Measurements from ENCODE around the gene PCED1B. TPM values are rescaled to one million over a fixed set of nuclear protein-coding genes. Genes with fewer than 3 reads are reported as not detected.

Gene PCED1B
- total RNA-seq, 6 donors from 2014 or later: 4.6 to 53.4 (median 11.7) TPM

DNA sequence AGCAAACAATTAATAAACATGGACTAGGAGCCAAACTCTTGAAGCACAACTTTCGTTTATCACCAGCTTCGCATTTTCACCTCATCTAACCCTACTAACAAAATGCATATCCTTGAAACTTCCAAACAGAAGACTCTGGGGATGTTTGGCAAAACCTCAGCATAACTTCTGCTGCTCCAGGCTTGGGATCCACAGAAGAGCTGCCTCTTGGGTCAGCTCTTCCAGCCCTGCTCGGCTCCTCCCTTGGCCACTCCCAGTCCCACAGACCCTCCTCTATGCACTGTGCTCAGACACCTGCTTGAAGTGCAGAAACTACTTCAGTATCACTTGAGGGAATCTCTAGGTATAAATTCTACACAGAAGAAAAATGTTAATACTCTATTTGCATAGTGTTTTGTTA lies 110.3 kb downstream of the PCED1B start:
- Histone ChIP-seq H3K4me1 (peaks cover 27 to 44% (median 30%) of the 10 kb centered on the region in 4 donors), H3K27ac (no peak overlapping the region)
- no peak for DNase-seq

GRCh38 chr12:47190271-47190750 lies 110.9 kb downstream of the PCED1B start:
- ATAC-seq (ENCODE audit: low FRiP score in 2 of 2) (peak in 1 of 2 donors; percentile 25), DNase-seq (no peak)
- Histone ChIP-seq H3K36me3 (no peaks in the 10 kb centered on the region), H3K27me3 (no peaks in the 10 kb centered on the region), H3K9me3 (no peaks in the 10 kb centered on the region), H3K27ac (no peak overlapping the region), H3K4me1 (peaks cover 23 to 44% (median 30%) of the 10 kb centered on the region in 4 donors), H3K4me3 (no peak overlapping the region)
- TF ChIP-seq POLR2A (IDR thresholded peaks at IDR 0.05) (no peak), EP300 (IDR thresholded peaks at IDR 0.05) (no peak), POLR2AphosphoS5 (IDR thresholded peaks at IDR 0.05) (no peak)
- TF ChIP-seq, protein P1, sequence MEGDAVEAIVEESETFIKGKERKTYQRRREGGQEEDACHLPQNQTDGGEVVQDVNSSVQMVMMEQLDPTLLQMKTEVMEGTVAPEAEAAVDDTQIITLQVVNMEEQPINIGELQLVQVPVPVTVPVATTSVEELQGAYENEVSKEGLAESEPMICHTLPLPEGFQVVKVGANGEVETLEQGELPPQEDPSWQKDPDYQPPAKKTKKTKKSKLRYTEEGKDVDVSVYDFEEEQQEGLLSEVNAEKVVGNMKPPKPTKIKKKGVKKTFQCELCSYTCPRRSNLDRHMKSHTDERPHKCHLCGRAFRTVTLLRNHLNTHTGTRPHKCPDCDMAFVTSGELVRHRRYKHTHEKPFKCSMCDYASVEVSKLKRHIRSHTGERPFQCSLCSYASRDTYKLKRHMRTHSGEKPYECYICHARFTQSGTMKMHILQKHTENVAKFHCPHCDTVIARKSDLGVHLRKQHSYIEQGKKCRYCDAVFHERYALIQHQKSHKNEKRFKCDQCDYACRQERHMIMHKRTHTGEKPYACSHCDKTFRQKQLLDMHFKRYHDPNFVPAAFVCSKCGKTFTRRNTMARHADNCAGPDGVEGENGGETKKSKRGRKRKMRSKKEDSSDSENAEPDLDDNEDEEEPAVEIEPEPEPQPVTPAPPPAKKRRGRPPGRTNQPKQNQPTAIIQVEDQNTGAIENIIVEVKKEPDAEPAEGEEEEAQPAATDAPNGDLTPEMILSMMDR (IDR thresholded peaks at IDR 0.05): no peak
- 82 to 92% methylated on average over 3 of the region's 3 CpGs for WGBS, 2 donors

More for the DNA sequence above, 110.3 kb downstream of the PCED1B start:
- no peaks in the 10 kb centered on the region for H3K9me3 ChIP-seq
- H3K36me3 ChIP-seq: no peaks in the 10 kb centered on the region
- 62 to 76% methylated on average over 3 of the region's 3 CpGs for WGBS, 2 donors
- TF ChIP-seq, protein P1 (IDR thresholded peaks at IDR 0.05): no peak
- TF ChIP-seq EP300 (IDR thresholded peaks at IDR 0.05): no peak
- TF ChIP-seq POLR2A (IDR thresholded peaks at IDR 0.05): no peak
- TF ChIP-seq POLR2AphosphoS5 (IDR thresholded peaks at IDR 0.05): no peak
- ATAC-seq (ENCODE audit: low FRiP score in 2 of 2): no peak
- H3K27me3 ChIP-seq: no peaks in the 10 kb centered on the region
- H3K4me3 ChIP-seq: no peak overlapping the region

DNA sequence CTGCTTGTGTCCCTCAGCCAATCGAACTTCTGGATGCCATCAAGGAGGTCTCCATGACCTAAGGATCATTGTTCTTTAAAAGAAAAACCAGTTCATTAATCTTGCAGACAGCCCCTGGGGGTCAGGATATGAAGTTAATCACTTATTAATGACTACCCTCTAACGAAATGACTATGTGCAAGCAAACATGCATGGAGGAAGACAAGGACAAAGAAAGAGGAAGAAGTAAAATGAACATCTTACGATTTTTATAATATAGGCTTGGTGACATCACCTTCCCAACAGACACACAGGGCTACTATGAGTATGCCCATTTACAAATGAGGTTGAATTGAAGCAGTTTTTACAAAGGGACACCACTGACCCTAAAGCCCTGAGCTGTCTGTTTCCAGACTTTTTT lies 111.5 kb downstream of the PCED1B start:
- 52 to 67% methylated on average over 3 of the region's 3 CpGs for WGBS, 2 donors
- Histone ChIP-seq H3K36me3 (no peaks in the 10 kb centered on the region), H3K9me3 (no peaks in the 10 kb centered on the region), H3K4me3 (no peak overlapping the region), H3K27me3 (no peaks in the 10 kb centered on the region), H3K4me1 (peaks cover 22 to 44% (median 30%) of the 10 kb centered on the region in 4 donors), H3K27ac (no peak overlapping the region)
- DNase-seq (no peak), ATAC-seq (ENCODE audit: low FRiP score in 2 of 2) (peak in 1 of 2 donors; percentile 32)
- TF ChIP-seq, protein P1 (IDR thresholded peaks at IDR 0.05): no peak
- TF ChIP-seq POLR2A (IDR thresholded peaks at IDR 0.05) (no peak), EP300 (IDR thresholded peaks at IDR 0.05) (no peak), POLR2AphosphoS5 (IDR thresholded peaks at IDR 0.05) (no peak)

GRCh38 chr12:47192051-47192450 lies 112.6 kb downstream of the PCED1B start:
- H3K4me3 ChIP-seq: no peak overlapping the region
- TF ChIP-seq POLR2A (IDR thresholded peaks at IDR 0.05) (no peak), EP300 (IDR thresholded peaks at IDR 0.05) (no peak), POLR2AphosphoS5 (IDR thresholded peaks at IDR 0.05) (no peak)
- TF ChIP-seq, protein P1 (IDR thresholded peaks at IDR 0.05): no peak
- H3K9me3 ChIP-seq: no peaks in the 10 kb centered on the region
- no peaks in the 10 kb centered on the region for H3K27me3 ChIP-seq
- peak overlapping the region in 1 of 4 donors; percentile 13 for H3K27ac ChIP-seq
- 72 to 79% methylated on average over 4 of the region's 4 CpGs for WGBS, 2 donors
- H3K36me3 ChIP-seq: no peaks in the 10 kb centered on the region
- DNase-seq (no peak), ATAC-seq (ENCODE audit: low FRiP score in 2 of 2) (no peak)
- H3K4me1 ChIP-seq: peaks cover 22 to 44% (median 30%) of the 10 kb centered on the region in 4 donors

GRCh38 chr12:47193066-47193465 lies 113.6 kb downstream of the PCED1B start:
- H3K4me1 ChIP-seq: peaks cover 22 to 44% (median 30%) of the 10 kb centered on the region in 4 donors
- WGBS, 2 donors: 56 to 61% methylated on average over 3 of the region's 3 CpGs

More at GRCh38 chr12:47193066-47193465, 113.6 kb downstream of the PCED1B start:
- H3K4me3 ChIP-seq: no peak overlapping the region
- no peaks in the 10 kb centered on the region for H3K27me3 ChIP-seq
- no peak for DNase-seq
- ATAC-seq (ENCODE audit: low FRiP score in 2 of 2): no peak
- no peaks in the 10 kb centered on the region for H3K9me3 ChIP-seq
- H3K27ac ChIP-seq: peak overlapping the region in 1 of 4 donors; percentile 13
- TF ChIP-seq POLR2A (IDR thresholded peaks at IDR 0.05): no peak
- TF ChIP-seq EP300 (IDR thresholded peaks at IDR 0.05): no peak
- H3K36me3 ChIP-seq: no peaks in the 10 kb centered on the region

All from upper lobe of left lung (tissue), 6 donors.